ENCODE results near the gene IRF2BP1. TPM values are rescaled to one million over a fixed set of nuclear protein-coding genes. Genes with fewer than 3 reads are reported as not detected.

The IRF2BP1 gene
- total RNA-seq, 2 donors from 2014 or later = 20.3 to 29.7 TPM

GRCh38 chr19:45847663-45848062 is 38.3 kb downstream of the IRF2BP1 start:
- Histone ChIP-seq H3K9ac (ENCODE audit: low read depth in 2 of 2, low read length in 2 of 2) (no peak overlapping the region), H3K27me3 (no peaks in the 10 kb centered on the region), H3K9me3 (no peaks in the 10 kb centered on the region), H3K4me3 (no peak overlapping the region), H3K36me3 (peaks cover 25% of the 10 kb centered on the region), H3K4me1 (no peaks in the 10 kb centered on the region), H3K27ac (no peak overlapping the region)
- DNase-seq = no peak
- TF ChIP-seq CTCF (IDR thresholded peaks at IDR 0.05) = no peak
- intact Hi-C loops (cut with DNase I) = no loop called here

- H3K36me3 ChIP-seq = peaks cover 9% of the 10 kb centered on the region
- no peaks in the 10 kb centered on the region for H3K9me3 ChIP-seq
- H3K4me1 ChIP-seq = no peaks in the 10 kb centered on the region
- no peak overlapping the region for H3K4me3 ChIP-seq
- DNase-seq = no peak
- intact Hi-C loops (cut with DNase I) = no loop called here
- H3K9ac ChIP-seq (ENCODE audit: low read depth in 2 of 2, low read length in 2 of 2) = no peak overlapping the region
- no peaks in the 10 kb centered on the region for H3K27me3 ChIP-seq
- TF ChIP-seq CTCF (IDR thresholded peaks at IDR 0.05) = no peak
- no peak overlapping the region for H3K27ac ChIP-seq
Observed at GRCh38 chr19:45842198-45842597, 43.7 kb downstream of the IRF2BP1 start.

GRCh38 chr19:45834970-45835369 is 51.0 kb downstream of the IRF2BP1 start:
- intact Hi-C loops (cut with DNase I) = no loop called here
- Histone ChIP-seq H3K4me3 (no peak overlapping the region), H3K4me1 (no peaks in the 10 kb centered on the region), H3K9ac (ENCODE audit: low read depth in 2 of 2, low read length in 2 of 2) (no peak overlapping the region), H3K9me3 (no peaks in the 10 kb centered on the region), H3K36me3 (peaks cover 33% of the 10 kb centered on the region), H3K27ac (no peak overlapping the region), H3K27me3 (no peaks in the 10 kb centered on the region)
- no peak for DNase-seq
- TF ChIP-seq CTCF (IDR thresholded peaks at IDR 0.05) = no peak

Other genes with a start within 250 kb of the IRF2BP1 start
- gene EML2, start 246.7 kb downstream of the IRF2BP1 start, total RNA-seq = 100 to 1,000 TPM in 1 of 2 donors, 10 to 100 TPM in 1; 96.2 to 106 TPM
- gene GIPR, start 217.9 kb downstream of the IRF2BP1 start, total RNA-seq = 1 to 10 TPM; 8.3 to 9.5 TPM
- gene SNRPD2, start 194.2 kb downstream of the IRF2BP1 start, total RNA-seq = 100 to 1,000 TPM; 269 to 484 TPM
- gene QPCTL, start 193.5 kb downstream of the IRF2BP1 start, total RNA-seq = 10 to 100 TPM; 10.7 to 11.2 TPM
- 10 to 100 TPM; 28.3 to 28.8 TPM for gene FBXO46, start 155.2 kb downstream of the IRF2BP1 start, total RNA-seq
- gene MEIOSIN, start 152.7 kb downstream of the IRF2BP1 start, total RNA-seq = not detected
- 10 to 100 TPM; 11.0 to 15.8 TPM for gene SIX5, start 116.9 kb downstream of the IRF2BP1 start, total RNA-seq
- 10 to 100 TPM; 30.6 to 36.0 TPM for gene DMPK, start 103.7 kb downstream of the IRF2BP1 start, total RNA-seq
- 10 to 100 TPM; 29.1 to 43.6 TPM for gene DMWD, start 93.3 kb downstream of the IRF2BP1 start, total RNA-seq
- under 1 TPM in 1 of 2 donors, not detected in 1; 0.12 TPM for gene RSPH6A, start 70.8 kb downstream of the IRF2BP1 start, total RNA-seq
- 100 to 1,000 TPM in 1 of 2 donors, 10 to 100 TPM in 1; 55.7 to 101 TPM for gene SYMPK, start 23.0 kb downstream of the IRF2BP1 start, total RNA-seq
- gene FOXA3, start 21.8 kb downstream of the IRF2BP1 start, total RNA-seq = 10 to 100 TPM; 48.5 to 55.9 TPM
- gene MYPOP, start 16.5 kb upstream of the IRF2BP1 start, total RNA-seq = 1 to 10 TPM; 8.9 to 9.0 TPM
- not detected for gene NANOS2, start 28.6 kb upstream of the IRF2BP1 start, total RNA-seq
- gene NOVA2, start 87.7 kb upstream of the IRF2BP1 start, total RNA-seq = 1 to 10 TPM in 1 of 2 donors, under 1 TPM in 1; 0.72 to 1.1 TPM
- gene CCDC61, start 109.3 kb upstream of the IRF2BP1 start, total RNA-seq = 10 to 100 TPM; 14.4 to 32.2 TPM
- gene PGLYRP1, start 136.9 kb upstream of the IRF2BP1 start, total RNA-seq = not detected
- gene IGFL4, start 154.9 kb upstream of the IRF2BP1 start, total RNA-seq = not detected
- gene IGFL3, start 238.5 kb upstream of the IRF2BP1 start, total RNA-seq = not detected